GM12874 (cell line): Measurements from ENCODE around the gene DUOX1.

ENCODE experiments used
- CTCF ChIP-seq: IDR thresholded peaks from 2 replicates; pipeline ENCODE4 v1.5.1; 2011; ENCODE audit warnings: low read depth, mild to moderate bottlenecking, control low read depth, low read length, moderate library complexity; ENCODE audit not compliant: insufficient read depth

Gene DUOX1

GRCh38 chr15:45171912-45172311 lies 42.1 kb downstream of the DUOX1 start:
- no peak for TF ChIP-seq CTCF

GRCh38 chr15:45174069-45174468 lies 44.3 kb downstream of the DUOX1 start:
- TF ChIP-seq CTCF, result no peak

- TF ChIP-seq CTCF, result no peak
These were observed 44.8 kb downstream of the DUOX1 start for GRCh38 chr15:45174577-45174976.

- no peak for TF ChIP-seq CTCF
These were observed 47.5 kb downstream of the DUOX1 start for GRCh38 chr15:45177285-45177684.

GRCh38 chr15:45179221-45179985 lies 49.6 kb downstream of the DUOX1 start:
- peak; percentile 69 for TF ChIP-seq CTCF

GRCh38 chr15:45180201-45180600 lies 50.4 kb downstream of the DUOX1 start:
- no peak for TF ChIP-seq CTCF

GRCh38 chr15:45180648-45181436 lies 51.0 kb downstream of the DUOX1 start:
- TF ChIP-seq CTCF, result no peak
